Mesenchymal stem cell (in vitro differentiated cells and primary cell): Measurements from ENCODE around the gene PPIB.
A peak's percentile ranks its signal among the peaks of the same experiment; 100 is the strongest.

Experiments used
- DNase-seq: peaks from one replicate; pipeline ENCODE4 v3.0.0-alpha.2; 2013
- H2AFZ ChIP-seq: one replicate; pipeline ENCODE4 v1.6.1; 2013; ENCODE audit warnings: low read depth, mild to moderate bottlenecking, control low read depth, inconsistent platforms, low read length, moderate library complexity
- H2AK5ac ChIP-seq: 2 replicates; pipeline ENCODE4 v1.6.1; 2013; ENCODE audit warnings: low read length, moderate library complexity, mild to moderate bottlenecking, inconsistent platforms; ENCODE audit not compliant: severe bottlenecking
- H2BK120ac ChIP-seq: one replicate; pipeline ENCODE4 v1.6.1; 2013; ENCODE audit warnings: low read depth, mild to moderate bottlenecking, inconsistent platforms, low read length, moderate library complexity
- H2BK12ac ChIP-seq, 2 experiments: one replicate each; pipeline ENCODE4 v1.6.1; 2013; ENCODE audit warnings: inconsistent platforms in 2 of 2, low read length in 2 of 2, mild to moderate bottlenecking in 2 of 2, moderate library complexity in 2 of 2, control low read depth in 1 of 2
- H2BK15ac ChIP-seq: one replicate; pipeline ENCODE4 v1.6.1; 2013; ENCODE audit warnings: mild to moderate bottlenecking, low read depth, inconsistent platforms; ENCODE audit not compliant: poor library complexity, severe bottlenecking
- H2BK5ac ChIP-seq: 2 replicates; pipeline ENCODE4 v1.6.1; 2013; ENCODE audit warnings: low read depth, mild to moderate bottlenecking, low read length, control low read depth, inconsistent platforms; ENCODE audit not compliant: poor library complexity, severe bottlenecking
- H3K14ac ChIP-seq, 2 experiments: one replicate each; pipeline ENCODE4 v1.6.1; 2013; ENCODE audit warnings: inconsistent platforms in 2 of 2, low read length in 2 of 2, control low read depth in 1 of 2, mild to moderate bottlenecking in 1 of 2, moderate library complexity in 1 of 2
- H3K18ac ChIP-seq, 2 experiments: one replicate each; pipeline ENCODE4 v1.6.1; 2013; ENCODE audit warnings: inconsistent platforms in 2 of 2, low read length in 2 of 2, control low read depth in 1 of 2, low read depth in 1 of 2, mild to moderate bottlenecking in 1 of 2
- H3K23ac ChIP-seq, 2 experiments: one replicate each; pipeline ENCODE4 v1.6.1; 2013; ENCODE audit warnings: inconsistent platforms in 2 of 2, low read length in 2 of 2, mild to moderate bottlenecking in 2 of 2, moderate library complexity in 2 of 2, control low read depth in 1 of 2
- H3K27ac ChIP-seq: 2 replicates; pipeline ENCODE4 v1.5.1; 2013; ENCODE audit warnings: mild to moderate bottlenecking, moderate library complexity, low read length, control low read depth, inconsistent platforms; ENCODE audit not compliant: poor library complexity, severe bottlenecking
- H3K27me3 ChIP-seq, 2 experiments: 2 replicates each; pipeline versions ENCODE4 v1.6.1 to v1.7.0; 2013; ENCODE audit warnings: low read length in 2 of 2, mild to moderate bottlenecking in 2 of 2, moderate library complexity in 2 of 2, control low read depth in 1 of 2, inconsistent platforms in 1 of 2; ENCODE audit not compliant: control insufficient read depth in 1 of 2, insufficient read depth in 1 of 2
- H3K36me3 ChIP-seq, 2 experiments: 2 replicates each; pipeline versions ENCODE4 v1.6.1 to v1.7.0; 2013; ENCODE audit warnings: low read length in 2 of 2, control low read depth in 1 of 2, inconsistent platforms in 1 of 2, low read depth in 1 of 2, mild to moderate bottlenecking in 1 of 2; ENCODE audit not compliant: insufficient read depth in 2 of 2, control insufficient read depth in 1 of 2
- H3K4ac ChIP-seq, 2 experiments: one replicate each; pipeline ENCODE4 v1.6.1; 2013; ENCODE audit warnings: inconsistent platforms in 2 of 2, low read length in 2 of 2, mild to moderate bottlenecking in 2 of 2, moderate library complexity in 2 of 2, control low read depth in 1 of 2, low read depth in 1 of 2
- H3K4me1 ChIP-seq: 2 replicates; pipeline ENCODE4 v1.6.1; 2013; ENCODE audit warnings: low read depth, low read length, control low read depth; ENCODE audit not compliant: control insufficient read depth, insufficient read depth
- H3K4me2 ChIP-seq: 2 replicates; pipeline ENCODE4 v1.6.1; 2013; ENCODE audit warnings: low read length, mild to moderate bottlenecking, inconsistent platforms; ENCODE audit not compliant: poor library complexity, severe bottlenecking
- H3K4me3 ChIP-seq, 2 experiments: 2 replicates each; pipeline versions ENCODE4 v1.5.1 to v1.7.0; 2013; ENCODE audit warnings: low read length in 2 of 2, mild to moderate bottlenecking in 2 of 2, control low read depth in 1 of 2, low read depth in 1 of 2; ENCODE audit not compliant: insufficient read depth in 1 of 2
- H3K79me1 ChIP-seq: replicated peaks from 2 replicates; pipeline ENCODE4 v1.6.1; 2013; ENCODE audit warnings: mild to moderate bottlenecking, control low read depth, low read length, inconsistent platforms; ENCODE audit not compliant: poor library complexity, severe bottlenecking
- H3K9ac ChIP-seq: 2 replicates; pipeline ENCODE4 v1.7.0; 2013; ENCODE audit warnings: mild to moderate bottlenecking, low read length, moderate library complexity
- H3K9me3 ChIP-seq: 2 replicates; pipeline ENCODE4 v1.7.0; 2013; ENCODE audit warnings: mild to moderate bottlenecking, low read length; ENCODE audit not compliant: control insufficient read depth
- H4K8ac ChIP-seq: one replicate; pipeline ENCODE4 v1.6.1; 2013; ENCODE audit warnings: inconsistent platforms, mild to moderate bottlenecking, low read length, moderate library complexity
- H4K91ac ChIP-seq: one replicate; pipeline ENCODE4 v1.6.1; 2013; ENCODE audit warnings: mild to moderate bottlenecking, low read length, inconsistent platforms
- WGBS: methylation state at CpG from one replicate; pipeline ENCODE4 v1.1.7; 2013; ENCODE audit warnings: mixed read lengths; 5-methylcytosine and 5-hydroxymethylcytosine counted together

Gene PPIB

GRCh38 chr15:64146520-64146884 lies 16.3 kb downstream of the PPIB start:
- Histone ChIP-seq H3K79me1 (peaks cover 2% of the 10 kb centered on the region), H3K23ac (no peak overlapping the region)

GRCh38 chr15:64146041-64146440 lies 16.8 kb downstream of the PPIB start:
- Histone ChIP-seq H3K36me3 (peaks cover 37 to 48% of the 10 kb centered on the region in 2 experiments), H2AK5ac (no peak overlapping the region), H2BK120ac (no peak overlapping the region), H2BK12ac (no peak overlapping the region), H3K4me2 (no peak overlapping the region), H3K18ac (no peak overlapping the region), H3K9ac (no peak overlapping the region), H4K8ac (no peak overlapping the region), H3K9me3 (no peaks in the 10 kb centered on the region), H3K14ac (no peak overlapping the region), H3K27ac (no peak overlapping the region), H2AFZ (no peak overlapping the region), H4K91ac (no peak overlapping the region), H2BK15ac (no peak overlapping the region), H3K4me3 (no peak overlapping the region), H3K4ac (no peak overlapping the region), H3K4me1 (peaks cover 30% of the 10 kb centered on the region), H3K27me3 (no peaks in the 10 kb centered on the region), H3K79me1 (peaks cover 6% of the 10 kb centered on the region), H2BK5ac (no peak overlapping the region), H3K23ac (no peak overlapping the region)
- WGBS: 97% methylated on average over 6 of the region's 6 CpGs
- no peak for DNase-seq

More at GRCh38 chr15:64146520-64146884, 16.3 kb downstream of the PPIB start:
- Histone ChIP-seq H3K4me1 (peaks cover 34% of the 10 kb centered on the region), H4K8ac (no peak overlapping the region), H2BK15ac (no peak overlapping the region), H3K36me3 (peaks cover 34 to 43% of the 10 kb centered on the region in 2 experiments), H2AK5ac (no peak overlapping the region), H3K4me3 (no peak overlapping the region), H3K4me2 (no peak overlapping the region), H3K4ac (no peak overlapping the region), H3K27ac (no peak overlapping the region), H3K27me3 (no peaks in the 10 kb centered on the region), H2BK5ac (no peak overlapping the region), H2BK12ac (no peak overlapping the region), H3K14ac (no peak overlapping the region), H2AFZ (no peak overlapping the region), H3K9ac (no peak overlapping the region), H2BK120ac (no peak overlapping the region), H3K18ac (no peak overlapping the region), H3K9me3 (no peaks in the 10 kb centered on the region), H4K91ac (no peak overlapping the region)
- DNase-seq: no peak
- 100% methylated on average over 1 of the region's 3 CpGs for WGBS

DNA sequence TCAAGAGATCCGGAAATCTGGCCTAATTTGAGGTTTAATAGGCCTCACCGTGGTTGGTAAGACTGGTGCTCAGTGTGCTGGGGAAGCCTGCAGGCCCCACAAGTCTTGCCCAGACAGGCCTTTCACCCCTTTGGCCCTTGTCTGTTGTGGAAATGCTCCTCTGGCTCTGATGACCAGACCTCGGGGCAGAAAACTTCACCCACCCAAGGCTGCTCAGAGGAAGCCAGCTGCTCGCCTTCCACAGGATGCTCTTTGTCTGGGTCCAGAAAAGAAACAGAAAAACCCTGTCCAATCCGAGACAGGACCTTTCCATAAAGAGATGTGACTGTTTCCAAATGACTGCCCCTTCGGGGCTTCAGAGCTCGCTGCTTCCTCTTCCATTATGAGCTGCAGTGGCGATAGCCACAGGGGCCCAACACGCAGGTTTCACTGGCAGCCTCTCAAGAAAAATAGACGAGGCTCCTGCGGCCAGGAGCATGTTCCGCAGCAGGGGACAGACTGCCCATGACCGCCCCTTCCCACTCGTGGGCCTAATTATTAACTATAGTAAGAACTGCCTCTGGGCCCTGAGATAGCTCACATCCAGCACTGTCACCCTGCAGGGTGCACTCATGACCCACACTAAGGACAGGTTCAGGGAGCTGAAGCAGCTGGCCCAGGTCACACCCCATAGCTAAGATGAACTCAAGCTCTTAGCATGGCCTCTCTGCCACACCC lies 18.1 kb downstream of the PPIB start:
- no peak overlapping the region for H2BK15ac ChIP-seq
- no peak overlapping the region for H2BK12ac ChIP-seq
- no peak overlapping the region for H2AFZ ChIP-seq
- H3K4me2 ChIP-seq: peak overlapping the region; percentile 1
- peaks cover 27% of the 10 kb centered on the region for H3K4me1 ChIP-seq
- no peak overlapping the region for H3K9ac ChIP-seq
- H2BK120ac ChIP-seq: no peak overlapping the region
- H3K14ac ChIP-seq: no peak overlapping the region
- 98% methylated on average over 14 of the region's 14 CpGs for WGBS
- no peak overlapping the region for H3K4ac ChIP-seq
- no peak overlapping the region for H4K91ac ChIP-seq
- peak overlapping the region; percentile 80 for H3K27ac ChIP-seq
- peak overlapping the region; percentile 22 for H2BK5ac ChIP-seq
- no peak overlapping the region for H3K18ac ChIP-seq
- peak overlapping the region; percentile 42 for H2AK5ac ChIP-seq
- peaks cover 6% of the 10 kb centered on the region for H3K79me1 ChIP-seq
- H4K8ac ChIP-seq: no peak overlapping the region
- peaks cover 37 to 56% of the 10 kb centered on the region in 2 experiments for H3K36me3 ChIP-seq
- no peak overlapping the region for H3K23ac ChIP-seq
- no peak for DNase-seq
- H3K27me3 ChIP-seq: no peaks in the 10 kb centered on the region
- H3K9me3 ChIP-seq: no peaks in the 10 kb centered on the region
- no peak overlapping the region for H3K4me3 ChIP-seq

DNA sequence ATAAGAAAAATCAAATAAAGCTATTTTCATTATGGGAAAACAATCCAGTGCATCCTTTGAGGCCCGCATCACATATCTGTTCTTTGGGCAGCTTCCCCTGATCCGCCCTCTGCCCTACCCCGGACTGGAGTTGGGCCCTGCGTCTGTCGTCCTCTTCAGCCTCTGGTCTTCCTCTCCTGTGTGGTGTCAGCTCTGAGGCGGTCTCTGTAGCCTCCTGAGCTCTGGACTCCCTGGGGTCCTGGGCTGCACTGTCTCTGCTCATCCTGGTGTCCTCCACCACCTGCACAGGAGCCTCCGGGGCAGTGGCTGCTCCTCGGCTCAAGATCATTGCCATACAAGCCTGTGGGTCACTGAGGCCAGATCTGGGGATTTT lies 18.6 kb downstream of the PPIB start:
- H3K27me3 ChIP-seq: no peaks in the 10 kb centered on the region

More for the DNA sequence above, 18.6 kb downstream of the PPIB start:
- Histone ChIP-seq H2BK120ac (no peak overlapping the region), H3K4ac (no peak overlapping the region), H3K18ac (no peak overlapping the region), H4K91ac (no peak overlapping the region), H3K36me3 (peaks cover 37 to 56% of the 10 kb centered on the region in 2 experiments), H3K79me1 (peaks cover 6% of the 10 kb centered on the region), H3K14ac (no peak overlapping the region), H3K4me1 (peaks cover 27% of the 10 kb centered on the region), H3K23ac (no peak overlapping the region), H2AFZ (no peak overlapping the region), H4K8ac (no peak overlapping the region), H3K9ac (no peak overlapping the region), H3K4me3 (no peak overlapping the region), H2AK5ac (peak overlapping the region; percentile 42), H2BK5ac (peak overlapping the region; percentile 22), H3K4me2 (no peak overlapping the region), H2BK15ac (no peak overlapping the region), H2BK12ac (no peak overlapping the region), H3K9me3 (no peaks in the 10 kb centered on the region), H3K27ac (peak overlapping the region; percentile 80)
- no peak for DNase-seq
- WGBS: 81% methylated on average over 8 of the region's 8 CpGs
